Measurements from ENCODE around the gene ATP10D. TPM values are rescaled to one million over a fixed set of nuclear protein-coding genes. Genes with fewer than 3 reads are reported as not detected.

Gene ATP10D
- total RNA-seq, 1 donor from 2014 or later, result 25.2 TPM

DNA sequence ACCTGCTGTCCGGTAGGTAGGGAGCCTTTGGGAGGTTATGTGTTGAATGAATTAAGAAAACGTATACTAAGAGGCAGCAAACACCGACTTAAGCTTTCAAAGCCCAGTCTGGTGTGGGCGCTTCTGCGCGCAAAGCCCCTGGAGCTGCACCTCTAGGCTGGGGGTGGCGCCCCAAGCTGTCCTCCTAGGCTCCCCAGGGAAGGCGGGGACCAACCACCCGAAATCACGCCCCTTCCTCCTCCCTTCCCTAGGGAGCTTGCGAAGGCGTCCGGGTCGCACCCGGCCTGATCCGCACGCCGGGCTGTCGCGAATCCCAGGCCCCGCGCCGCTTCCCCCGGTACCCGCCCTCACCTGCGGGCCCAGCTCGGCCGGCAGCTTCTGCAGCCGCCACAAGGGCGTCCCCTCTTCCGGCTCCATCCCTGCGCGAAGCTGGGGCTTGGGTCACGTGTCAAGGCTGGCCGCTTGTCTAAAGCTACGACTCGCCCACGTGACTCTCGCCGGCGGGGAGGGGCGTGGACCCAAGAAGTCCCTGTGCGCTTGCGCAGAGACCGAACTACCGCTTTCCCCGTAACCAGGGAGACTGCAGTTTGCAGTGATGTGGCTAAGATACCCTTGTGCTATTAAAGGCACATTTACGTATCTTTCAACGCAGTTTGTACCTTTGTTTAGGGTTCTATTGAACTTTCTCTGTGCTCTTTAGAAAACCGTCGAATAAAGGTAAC lies 21.7 kb upstream of the ATP10D start, which contains the start of gene COMMD8:
Gene COMMD8 (minus strand): TSS at position 468 of the 722 bp plus-strand sequence. CDS start 51 bp downstream, at position 417.
- H3K4me1 ChIP-seq, result peaks cover 5% of the 10 kb centered on the region
- intact Hi-C loops (cut with DNase I), result no loop called here
- H3K9me3 ChIP-seq, result no peaks in the 10 kb centered on the region
- DNase-seq (peak; percentile 99), ATAC-seq (peak; percentile 99 to 100)
- peak within 1 kb of the TSS; percentile 88 for H3K27ac ChIP-seq
- peaks cover 17% of the 10 kb centered on the region for H3K36me3 ChIP-seq
- no peaks in the 10 kb centered on the region for H3K27me3 ChIP-seq (ENCODE audit: low read depth)
- TF ChIP-seq, protein P1, sequence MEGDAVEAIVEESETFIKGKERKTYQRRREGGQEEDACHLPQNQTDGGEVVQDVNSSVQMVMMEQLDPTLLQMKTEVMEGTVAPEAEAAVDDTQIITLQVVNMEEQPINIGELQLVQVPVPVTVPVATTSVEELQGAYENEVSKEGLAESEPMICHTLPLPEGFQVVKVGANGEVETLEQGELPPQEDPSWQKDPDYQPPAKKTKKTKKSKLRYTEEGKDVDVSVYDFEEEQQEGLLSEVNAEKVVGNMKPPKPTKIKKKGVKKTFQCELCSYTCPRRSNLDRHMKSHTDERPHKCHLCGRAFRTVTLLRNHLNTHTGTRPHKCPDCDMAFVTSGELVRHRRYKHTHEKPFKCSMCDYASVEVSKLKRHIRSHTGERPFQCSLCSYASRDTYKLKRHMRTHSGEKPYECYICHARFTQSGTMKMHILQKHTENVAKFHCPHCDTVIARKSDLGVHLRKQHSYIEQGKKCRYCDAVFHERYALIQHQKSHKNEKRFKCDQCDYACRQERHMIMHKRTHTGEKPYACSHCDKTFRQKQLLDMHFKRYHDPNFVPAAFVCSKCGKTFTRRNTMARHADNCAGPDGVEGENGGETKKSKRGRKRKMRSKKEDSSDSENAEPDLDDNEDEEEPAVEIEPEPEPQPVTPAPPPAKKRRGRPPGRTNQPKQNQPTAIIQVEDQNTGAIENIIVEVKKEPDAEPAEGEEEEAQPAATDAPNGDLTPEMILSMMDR (IDR thresholded peaks at IDR 0.05), result peak; percentile 42
- H3K4me3 ChIP-seq, result peak within 1 kb of the TSS; percentile 97

GRCh38 chr4:47465004-47465403 lies 20.1 kb upstream of the ATP10D start:
- no peaks in the 10 kb centered on the region for H3K9me3 ChIP-seq
- H3K4me3 ChIP-seq, result no peak overlapping the region
- no peak overlapping the region for H3K27ac ChIP-seq
- intact Hi-C loops (cut with DNase I), result no loop called here
- H3K4me1 ChIP-seq, result peaks cover 5% of the 10 kb centered on the region
- TF ChIP-seq, protein P1 (IDR thresholded peaks at IDR 0.05), result no peak
- ATAC-seq (no peak), DNase-seq (no peak)
- peaks cover under 1% of the 10 kb centered on the region for H3K36me3 ChIP-seq
- no peaks in the 10 kb centered on the region for H3K27me3 ChIP-seq (ENCODE audit: low read depth)

DNA sequence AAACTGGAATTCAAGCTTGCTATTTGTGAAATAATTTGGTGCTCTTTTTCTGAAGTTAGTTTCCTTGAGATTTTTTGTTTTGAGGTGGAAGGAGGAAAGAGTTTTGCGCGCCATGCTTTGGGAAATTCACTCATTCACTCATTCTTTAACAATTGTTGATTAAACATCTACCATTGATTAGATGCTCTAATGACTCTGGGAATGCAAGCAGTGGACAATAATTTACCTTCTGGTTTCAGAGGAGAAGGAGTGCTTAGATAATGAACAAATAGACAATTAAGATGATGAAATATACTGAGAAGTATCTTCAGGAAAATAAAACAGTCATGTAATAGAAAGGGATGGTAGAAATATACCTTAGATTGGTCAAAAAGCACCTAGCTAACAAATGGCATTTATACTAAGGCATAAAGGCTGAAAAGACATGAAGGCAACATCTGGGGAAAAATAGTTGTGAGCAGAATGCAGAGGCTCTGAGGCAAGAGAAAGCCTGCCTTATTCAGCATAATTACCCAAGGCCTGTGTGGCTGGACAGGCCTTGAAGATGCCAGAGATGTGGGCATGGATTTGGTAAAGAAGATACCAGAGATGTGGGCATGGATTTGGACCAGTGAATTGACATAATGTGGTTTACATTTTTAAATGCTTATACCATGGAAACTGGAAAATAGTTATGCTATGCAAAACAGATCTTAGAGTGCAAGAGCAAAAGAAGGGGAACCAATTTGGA lies 18.9 kb upstream of the ATP10D start:
- intact Hi-C loops (cut with DNase I), result no loop called here
- Histone ChIP-seq H3K9me3 (no peaks in the 10 kb centered on the region), H3K4me3 (no peak overlapping the region), H3K4me1 (peaks cover 5% of the 10 kb centered on the region), H3K27ac (no peak overlapping the region), H3K27me3 (ENCODE audit: low read depth) (no peaks in the 10 kb centered on the region), H3K36me3 (no peaks in the 10 kb centered on the region)
- no peak for ATAC-seq
- TF ChIP-seq, protein P1 (IDR thresholded peaks at IDR 0.05), result no peak
- no peak for DNase-seq

GRCh38 chr4:47468706-47469365 lies 16.2 kb upstream of the ATP10D start:
- DNase-seq (no peak), ATAC-seq (no peak)
- Histone ChIP-seq H3K36me3 (no peaks in the 10 kb centered on the region), H3K4me3 (no peak overlapping the region), H3K9me3 (no peaks in the 10 kb centered on the region), H3K4me1 (peaks cover 4% of the 10 kb centered on the region), H3K27ac (no peak overlapping the region), H3K27me3 (ENCODE audit: low read depth) (no peaks in the 10 kb centered on the region)
- intact Hi-C loops (cut with DNase I), result no loop called here
- TF ChIP-seq, protein P1 (IDR thresholded peaks at IDR 0.05), result no peak

DNA sequence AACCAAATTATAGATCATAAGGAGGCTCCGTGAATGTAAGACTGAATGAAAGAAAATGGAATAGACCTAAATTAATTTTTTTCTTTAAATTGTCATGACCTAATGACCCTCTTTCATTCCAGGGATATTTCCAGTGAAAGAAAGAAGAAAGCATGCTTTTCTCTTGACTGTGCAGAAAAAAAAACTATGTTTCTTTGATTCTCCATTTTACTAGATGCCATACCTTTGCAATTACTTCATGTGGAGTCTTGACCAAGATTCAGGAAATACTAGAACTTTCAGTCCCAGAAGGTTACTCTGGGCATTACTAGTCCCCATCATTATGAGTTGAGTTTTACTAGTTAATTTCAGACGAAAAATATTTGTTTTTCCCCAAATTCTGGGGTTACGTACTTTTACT lies 15.1 kb upstream of the ATP10D start:
- Histone ChIP-seq H3K9me3 (no peaks in the 10 kb centered on the region), H3K27ac (no peak overlapping the region), H3K4me1 (no peaks in the 10 kb centered on the region), H3K36me3 (no peaks in the 10 kb centered on the region), H3K4me3 (no peak overlapping the region), H3K27me3 (ENCODE audit: low read depth) (no peaks in the 10 kb centered on the region)
- no peak for ATAC-seq
- intact Hi-C loops (cut with DNase I), result no loop called here
- TF ChIP-seq, protein P1 (IDR thresholded peaks at IDR 0.05), result no peak
- DNase-seq, result no peak

Data from lower lobe of right lung (tissue), 2 donors.